HG03175 (cell line): ENCODE measurements around the gene TCF25.
"Not testable (repeated sequence)": the region's sequence is repeated elsewhere in the genome, so short reads cannot be mapped to it uniquely, and the experiment has no call there.

ENCODE experiments used
- ATAC-seq: cut with Tn5 transposase; IDR thresholded peaks from one replicate; pipeline ENCODE4 v1.9.1; 2021; ENCODE audit warnings: mild to moderate bottlenecking, moderate library complexity; ENCODE audit not compliant: unreplicated experiment

TCF25 gene

DNA sequence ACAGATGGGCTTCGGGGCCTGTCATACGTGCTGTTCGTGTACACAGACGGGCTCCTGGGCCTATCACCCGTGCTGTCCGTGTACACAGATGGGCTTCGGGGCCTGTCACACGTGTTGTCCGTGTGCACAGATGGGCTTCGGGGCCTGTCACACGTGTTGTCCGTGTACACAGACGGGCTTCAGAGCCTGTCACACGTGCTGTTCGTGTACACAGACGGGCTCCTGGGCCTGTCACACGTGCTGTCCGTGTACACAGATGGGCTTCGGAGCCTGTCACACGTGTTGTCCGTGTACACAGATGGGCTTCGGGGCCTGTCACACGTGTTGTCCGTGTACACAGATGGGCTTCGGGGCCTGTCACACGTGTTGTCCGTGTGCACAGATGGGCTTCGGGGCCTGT is 5.7 kb downstream of the TCF25 start:
- not testable (repeated sequence) for ATAC-seq

DNA sequence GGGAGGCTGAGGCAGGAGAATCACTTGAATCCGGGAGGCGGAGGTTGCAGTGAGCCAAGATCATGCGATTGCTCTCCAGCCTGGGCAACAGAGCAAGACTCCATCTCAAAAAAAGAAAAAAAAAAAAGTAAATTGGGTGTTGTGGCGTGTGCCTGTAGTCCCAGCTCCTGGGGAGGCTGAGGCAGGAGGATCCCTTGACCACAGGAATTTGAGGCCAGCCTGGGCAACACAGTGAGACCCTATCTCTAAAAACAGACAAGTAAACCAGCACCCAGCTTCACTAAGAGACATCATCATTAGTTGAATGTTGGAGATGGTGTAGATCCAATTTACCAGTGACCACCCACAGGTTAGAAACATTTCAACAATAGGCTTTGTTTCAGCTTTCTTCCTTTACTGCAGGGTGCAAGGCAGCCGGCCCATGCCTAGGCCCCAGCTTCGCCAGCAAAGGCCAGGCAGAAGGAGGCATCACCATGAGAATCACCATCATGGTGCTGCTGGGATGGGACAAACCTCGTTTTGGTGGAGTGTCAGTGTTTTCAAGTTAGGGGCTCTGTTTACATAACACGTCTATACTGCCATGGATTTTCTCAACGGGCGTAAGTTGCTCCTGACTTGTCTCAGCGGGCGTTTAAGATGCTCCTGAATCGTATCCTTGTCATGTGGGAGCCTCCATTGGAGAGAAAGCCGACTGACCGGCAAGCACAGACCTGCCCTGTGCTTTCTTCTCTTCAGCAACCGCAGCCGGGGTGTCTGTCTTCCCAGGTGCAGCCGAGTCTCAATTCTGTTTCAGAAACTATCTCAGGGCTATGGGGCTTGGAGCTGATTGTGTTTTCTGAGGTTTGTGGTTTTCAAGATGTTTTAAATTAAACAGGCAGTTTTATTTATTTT is 7.3 kb downstream of the TCF25 start:
- ATAC-seq: no peak

DNA sequence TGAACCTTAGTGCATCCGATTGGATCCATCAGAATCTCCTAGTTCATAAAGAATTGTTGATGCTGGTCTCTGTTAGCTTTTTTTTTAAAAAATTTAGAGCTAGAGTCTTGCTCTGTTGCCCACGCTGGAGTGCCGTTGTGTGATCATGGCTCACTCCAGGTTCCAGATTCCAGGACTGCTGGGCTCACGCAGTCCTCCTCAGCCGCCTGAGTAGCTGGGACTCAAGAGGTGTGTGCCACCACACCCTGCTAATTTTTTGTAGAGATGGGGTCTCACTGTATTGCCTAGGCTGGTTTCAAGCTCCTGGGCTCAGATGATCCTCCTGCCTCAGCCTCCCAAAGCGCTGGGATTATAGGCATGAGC is 8.0 kb downstream of the TCF25 start:
- no peak for ATAC-seq

DNA sequence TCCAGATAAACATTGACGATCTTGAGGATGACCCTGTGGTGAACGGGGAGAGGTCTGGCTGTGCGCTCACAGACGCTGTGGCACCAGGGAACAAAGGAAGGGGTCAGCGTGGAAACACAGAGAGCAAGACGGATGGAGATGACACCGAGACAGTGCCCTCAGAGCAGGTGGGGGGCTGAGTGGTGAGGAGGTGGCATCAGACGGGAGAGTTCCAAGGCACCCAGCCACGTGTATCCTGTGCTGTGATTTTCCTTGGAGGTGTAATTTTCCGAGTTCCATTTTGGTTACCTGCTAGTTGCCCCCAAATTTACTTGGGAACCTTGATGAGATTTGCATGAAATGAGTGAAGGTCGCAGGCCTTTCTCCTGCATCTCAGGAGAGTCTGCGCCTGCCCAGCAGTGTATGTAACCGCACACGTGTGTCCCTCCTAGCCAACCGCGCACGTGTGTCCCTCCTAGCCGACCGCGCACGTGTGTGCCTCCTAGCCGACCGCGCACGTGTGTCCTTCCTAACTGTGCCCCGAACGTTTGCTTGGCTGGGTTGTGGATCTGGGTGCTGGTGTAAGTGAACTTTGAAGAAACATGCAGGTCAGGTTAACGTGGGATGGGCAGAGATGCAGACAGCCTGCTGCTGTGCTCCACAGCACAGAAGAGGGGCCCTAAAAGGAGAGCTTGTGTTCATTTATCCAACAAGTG is 10.1 kb downstream of the TCF25 start:
- ATAC-seq: no peak

DNA sequence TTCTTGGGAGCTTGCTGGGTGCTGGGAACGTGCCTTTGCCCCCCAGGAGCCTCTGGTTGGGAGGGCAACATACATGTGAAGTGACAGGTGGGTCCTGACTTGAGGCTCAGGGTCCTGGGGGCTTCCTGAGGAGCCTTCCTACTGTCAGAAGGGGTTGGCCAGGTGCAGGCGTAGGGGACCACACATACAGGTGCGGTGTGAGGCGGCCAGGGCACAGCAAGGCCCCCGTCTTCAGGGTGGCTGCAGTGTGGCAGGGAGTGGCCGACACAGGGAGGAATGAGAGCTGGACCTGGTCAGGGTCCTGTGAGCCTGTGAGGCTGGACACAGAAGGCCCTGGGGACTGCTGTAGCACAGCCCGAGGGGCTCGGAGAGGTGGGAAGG is 10.6 kb downstream of the TCF25 start:
- no peak for ATAC-seq

DNA sequence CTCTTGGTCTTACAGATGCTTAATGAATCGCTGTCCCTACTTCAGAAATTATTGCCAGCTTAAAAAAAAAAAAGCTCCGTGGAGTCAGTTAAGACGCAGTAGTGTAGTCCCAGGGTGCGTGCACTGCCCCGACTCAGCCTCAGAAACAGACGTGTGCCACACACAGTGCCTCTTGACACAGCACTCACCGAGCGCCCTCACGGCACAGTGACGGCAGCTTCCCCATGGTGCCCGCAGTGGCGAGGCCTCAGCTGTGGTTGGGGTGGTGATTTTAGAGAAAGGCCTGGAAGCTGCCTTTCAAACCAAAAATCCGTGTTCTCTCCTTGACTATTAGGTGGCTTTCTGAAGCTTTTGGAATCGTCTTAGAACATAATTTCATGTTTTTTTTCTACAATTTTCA is 13.9 kb downstream of the TCF25 start:
- no peak for ATAC-seq

DNA sequence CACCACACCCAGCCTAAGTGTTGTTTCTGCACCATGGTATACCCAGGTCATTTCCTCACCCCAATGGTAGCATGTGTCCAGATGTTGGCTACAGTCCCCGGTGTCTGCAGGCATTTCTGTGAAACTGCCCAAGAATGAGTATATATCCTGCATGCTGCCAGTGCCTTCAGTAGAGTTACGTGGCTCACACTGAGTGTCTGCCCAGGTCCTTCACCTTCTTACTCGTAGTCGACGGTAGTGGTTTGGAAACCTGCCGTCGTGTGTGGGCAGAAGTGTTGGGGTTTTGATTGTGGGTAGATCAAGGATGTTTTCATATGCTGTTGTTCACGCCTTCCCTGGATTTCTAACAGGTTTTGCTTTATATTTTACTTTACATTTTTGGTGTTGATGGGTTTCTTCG is 16.8 kb downstream of the TCF25 start:
- ATAC-seq: no peak

DNA sequence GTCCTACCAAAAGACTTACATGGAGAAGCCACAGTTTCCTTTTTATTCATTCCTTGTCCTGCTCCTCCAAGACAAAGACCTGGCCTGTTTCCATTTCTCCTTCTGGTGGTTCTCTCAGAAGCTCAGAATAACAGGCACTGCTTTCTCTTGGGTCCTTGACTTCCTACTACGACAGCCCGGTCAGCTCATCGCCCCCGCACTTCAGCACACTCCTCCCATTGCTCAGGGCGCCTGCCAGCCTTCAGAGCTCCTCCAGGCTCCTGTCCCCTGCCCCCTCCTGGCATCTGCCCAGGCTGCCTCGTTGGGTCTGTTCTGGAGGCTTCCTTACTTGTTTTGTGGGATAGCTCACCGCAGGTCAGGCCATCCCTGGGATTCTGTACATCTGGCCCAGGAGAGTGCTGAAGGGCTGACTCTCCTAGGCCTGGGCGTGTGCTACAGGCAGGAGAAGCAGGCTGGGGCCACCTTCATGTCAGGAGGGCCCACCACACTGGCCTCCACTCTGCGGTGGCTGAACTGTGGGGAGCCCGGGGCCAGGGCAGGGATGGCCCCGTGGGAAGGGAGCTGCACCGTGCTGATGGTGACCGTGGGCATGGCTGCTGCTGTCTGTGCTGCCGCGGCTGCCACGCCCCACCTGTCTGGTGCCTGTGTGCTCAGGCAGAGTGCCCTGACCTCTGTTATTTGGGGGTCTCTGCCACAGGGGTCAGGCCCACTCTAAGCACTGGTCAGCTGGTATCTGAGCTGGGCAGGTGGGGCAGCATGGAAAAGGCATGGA is 17.7 kb downstream of the TCF25 start:
- no peak for ATAC-seq

DNA sequence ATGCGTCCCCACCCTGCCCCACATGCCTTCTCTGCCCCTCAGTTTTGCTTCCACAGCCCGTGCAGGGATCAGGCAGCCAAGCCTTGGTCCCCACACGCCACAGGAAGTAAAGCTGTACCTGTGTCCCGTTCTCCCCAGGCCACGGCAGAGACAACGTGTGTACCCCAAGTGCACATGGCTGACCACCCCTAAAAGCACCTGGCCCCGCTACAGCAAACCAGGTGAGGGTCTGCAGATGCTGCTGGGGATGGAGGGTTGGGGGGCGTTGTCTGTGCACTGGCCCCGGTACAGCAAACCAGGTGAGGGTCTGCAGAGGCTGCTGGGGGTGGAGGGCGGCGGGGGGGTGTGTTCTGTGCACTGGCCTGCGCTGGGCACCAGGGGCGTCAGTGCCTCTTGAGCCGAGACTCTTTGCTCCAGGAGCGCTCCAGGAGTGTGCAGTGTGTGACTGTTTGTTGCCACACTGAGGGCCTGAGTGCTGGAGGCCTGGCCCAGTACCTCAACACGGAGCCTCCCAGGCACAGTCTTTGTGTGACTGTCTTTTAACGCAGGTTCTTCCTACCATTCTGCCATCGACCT is 18.8 kb downstream of the TCF25 start:
- ATAC-seq: no peak

DNA sequence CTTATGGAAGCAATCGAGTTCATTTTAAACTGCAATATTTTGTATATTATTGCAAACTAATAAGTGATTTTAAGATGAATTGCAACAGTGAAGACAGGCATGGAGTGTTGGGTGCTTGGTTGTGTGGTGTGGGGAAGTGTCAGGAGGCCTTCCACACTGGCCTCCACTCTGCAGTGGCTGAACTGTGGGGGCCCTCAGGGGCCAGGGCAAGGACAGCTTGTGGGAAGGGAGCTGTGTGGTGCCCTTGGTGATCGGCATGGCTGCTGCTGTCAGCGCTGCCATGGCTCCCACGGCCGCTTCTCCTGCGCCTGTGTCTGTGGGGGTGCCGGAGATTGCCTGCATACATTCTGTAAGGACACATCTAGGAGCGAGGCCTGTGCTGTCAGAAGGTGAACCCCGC is 19.2 kb downstream of the TCF25 start:
- ATAC-seq: no peak

DNA sequence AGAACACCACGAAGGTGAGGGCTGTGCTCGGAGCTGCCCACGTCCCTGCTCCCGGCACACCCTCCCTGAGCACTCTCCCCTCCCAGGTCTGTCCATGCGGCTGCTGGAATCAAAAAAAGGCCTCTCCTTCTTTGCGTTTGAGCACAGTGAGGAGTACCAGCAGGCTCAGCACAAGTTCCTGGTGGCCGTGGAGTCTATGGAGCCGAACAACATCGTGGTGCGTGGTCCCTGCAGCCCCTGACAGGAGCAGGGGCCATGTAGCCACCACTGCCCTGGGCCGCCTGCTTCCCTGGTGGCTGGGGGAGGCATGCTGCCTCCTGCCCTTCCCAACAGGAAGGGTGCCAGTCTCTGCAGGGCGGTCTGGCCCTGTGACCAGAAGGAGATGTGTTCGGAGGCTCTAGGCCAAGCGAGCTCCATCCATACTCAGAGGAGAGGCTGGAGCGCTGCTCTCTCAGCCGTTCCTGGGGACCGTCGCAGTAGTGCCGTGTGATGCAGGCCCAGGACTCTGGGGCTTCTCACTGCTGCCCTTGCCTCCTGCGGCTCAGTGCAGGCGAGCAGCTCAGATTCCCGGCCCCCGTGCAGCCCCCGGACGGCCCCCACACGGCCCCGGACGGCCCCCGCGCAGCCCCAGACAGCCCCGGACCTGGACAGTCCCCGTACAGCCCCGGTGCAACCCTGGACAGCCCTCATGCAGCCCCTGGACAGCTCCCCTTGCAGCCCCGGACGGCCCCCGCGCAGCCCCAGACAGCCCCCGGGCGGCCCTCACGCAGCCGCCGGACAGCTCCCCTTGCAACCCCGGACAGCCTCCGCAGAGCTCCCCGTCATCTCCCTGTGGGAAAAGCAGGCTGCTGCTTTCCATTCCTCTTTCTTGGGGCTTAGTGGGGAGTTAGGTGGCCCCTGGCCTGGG is 20.5 kb downstream of the TCF25 start:
- no peak for ATAC-seq

DNA sequence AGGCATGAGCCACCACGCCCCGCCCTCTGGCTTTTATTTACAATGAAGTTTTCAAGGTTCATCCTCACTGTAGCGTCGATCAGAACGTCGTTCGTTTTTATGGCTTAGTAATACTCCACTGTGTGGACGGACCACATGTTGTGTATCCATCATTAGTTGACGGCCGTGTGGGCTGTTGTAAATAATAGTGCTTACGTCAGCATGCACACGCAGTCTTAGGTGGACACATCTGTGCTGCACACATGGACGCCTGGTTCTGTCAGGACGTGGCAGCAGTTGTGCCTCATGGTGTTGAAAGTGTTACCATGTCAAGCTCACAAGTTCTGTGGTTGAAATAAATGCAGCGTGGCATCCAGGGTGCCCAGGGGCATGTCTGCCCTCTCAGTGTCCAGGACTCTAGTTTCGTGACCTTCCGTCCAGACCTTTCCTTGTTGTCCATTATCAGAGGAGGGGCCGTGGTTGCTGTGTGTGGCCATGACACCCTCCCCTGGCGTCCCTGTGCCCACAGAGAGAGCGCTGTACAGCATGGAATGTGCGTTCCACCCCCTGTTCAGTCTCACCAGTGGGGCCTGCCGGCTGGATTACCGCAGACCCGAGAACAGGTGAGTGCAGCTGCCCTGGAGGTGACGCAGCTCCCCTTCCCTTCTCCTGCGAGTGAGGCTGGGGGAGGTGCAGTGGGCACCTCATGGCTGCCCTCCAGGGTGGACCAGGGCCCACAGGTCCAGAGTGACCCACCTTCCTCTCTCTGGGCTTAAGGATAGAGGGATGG is 22.3 kb downstream of the TCF25 start:
- ATAC-seq: no peak

DNA sequence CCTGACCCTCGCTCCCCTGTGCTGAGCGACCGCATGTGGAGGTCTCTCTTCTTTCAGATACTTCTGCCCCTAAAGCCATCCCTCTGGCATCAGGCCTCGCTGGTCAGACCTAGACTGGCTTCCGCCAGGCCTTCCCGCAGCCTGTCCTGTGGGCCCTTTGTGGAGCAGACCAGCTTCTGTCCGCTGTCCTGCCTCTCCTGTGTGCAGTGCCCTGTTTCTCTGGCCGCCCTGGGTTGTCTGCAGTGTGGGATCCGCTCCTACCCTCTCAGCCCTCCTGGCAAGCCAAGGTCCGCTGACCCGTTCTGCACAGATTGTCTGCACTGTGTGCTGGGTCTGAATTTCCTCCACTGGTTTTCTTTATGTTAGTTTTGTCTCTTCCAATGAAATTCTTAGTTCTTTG is 23.8 kb downstream of the TCF25 start:
- ATAC-seq: no peak

DNA sequence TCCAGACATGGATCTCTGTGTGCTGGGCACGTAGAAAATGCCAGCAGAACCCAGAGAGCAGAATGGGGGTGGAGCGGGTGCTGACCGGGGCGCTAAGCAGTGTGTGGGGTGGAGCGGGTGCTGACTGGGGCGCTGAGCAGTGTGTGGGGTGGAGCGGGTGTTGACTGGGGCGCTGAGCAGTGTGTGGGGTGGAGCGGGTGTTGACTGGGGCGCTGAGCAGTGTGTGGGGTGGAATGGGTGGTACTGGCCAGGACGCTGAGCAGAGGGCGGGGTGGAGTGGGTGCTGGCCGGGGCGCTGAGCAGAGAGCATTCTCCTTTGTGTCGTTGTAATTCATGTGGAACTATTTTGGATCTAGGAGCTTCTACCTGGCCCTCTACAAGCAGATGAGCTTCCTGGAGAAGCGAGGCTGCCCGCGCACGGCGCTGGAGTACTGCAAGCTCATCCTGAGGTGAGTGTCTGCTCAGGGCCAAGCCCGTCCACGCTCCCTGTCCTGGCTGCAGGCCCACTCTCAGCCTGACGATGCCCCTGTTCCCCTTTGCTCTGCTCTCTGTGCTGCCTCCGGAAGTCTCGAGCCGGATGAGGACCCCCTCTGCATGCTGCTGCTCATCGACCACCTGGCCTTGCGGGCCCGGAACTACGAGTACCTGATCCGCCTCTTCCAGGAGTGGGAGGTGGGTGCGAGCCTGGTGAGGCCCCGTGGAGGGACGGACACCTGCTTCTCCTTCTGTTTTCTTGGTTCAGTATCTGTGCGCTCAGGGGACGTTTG is 25.0 kb downstream of the TCF25 start:
- ATAC-seq: no peak

DNA sequence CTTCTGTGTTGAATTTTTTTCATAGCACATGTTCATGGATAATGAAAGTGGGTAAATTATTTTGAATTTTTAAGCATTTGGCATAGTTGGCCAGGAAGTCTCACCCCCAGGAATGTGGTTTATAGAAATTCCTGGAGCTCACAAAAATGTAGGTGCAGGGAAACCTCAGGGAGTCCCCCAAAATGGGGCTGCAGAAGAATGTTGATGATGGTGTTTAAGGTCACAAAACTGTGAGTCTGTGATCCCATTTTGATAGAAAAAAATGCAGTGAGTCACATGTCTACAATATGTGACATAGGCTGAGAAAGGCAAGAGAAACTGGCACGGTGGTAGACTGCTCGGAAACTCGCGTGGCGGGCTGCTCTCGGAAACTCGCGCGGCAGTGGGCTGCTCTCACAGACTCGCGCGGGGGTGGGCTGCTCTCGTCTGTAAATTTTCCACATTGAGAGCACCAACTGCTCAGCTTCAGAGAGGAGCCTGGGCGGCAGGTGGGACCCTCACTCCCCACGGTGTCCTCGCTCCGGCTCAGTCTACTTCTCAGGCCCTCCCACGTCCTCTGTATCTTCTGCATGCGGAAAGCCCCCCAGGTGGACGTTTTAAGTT is 26.6 kb downstream of the TCF25 start:
- ATAC-seq: no peak

DNA sequence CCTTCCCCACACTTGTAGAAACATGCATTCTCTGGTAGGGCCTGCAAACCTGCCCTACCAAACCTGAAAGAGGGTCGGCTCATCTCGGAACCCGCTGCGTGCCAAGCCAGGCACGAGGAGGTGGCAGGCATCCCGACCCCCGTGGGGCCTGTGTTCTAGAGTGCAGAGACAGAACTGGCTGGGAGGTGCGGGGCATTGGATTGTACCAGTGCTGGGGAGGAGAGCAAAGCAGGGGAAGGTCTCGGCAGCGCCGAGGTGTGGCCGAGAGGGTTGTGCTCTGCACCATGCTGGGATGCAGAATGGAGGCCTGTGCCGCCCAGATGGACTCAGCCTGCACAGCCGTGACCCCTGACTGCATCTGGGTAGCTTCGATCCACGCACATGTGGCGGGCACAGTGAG is 27.5 kb downstream of the TCF25 start:
- no peak for ATAC-seq

DNA sequence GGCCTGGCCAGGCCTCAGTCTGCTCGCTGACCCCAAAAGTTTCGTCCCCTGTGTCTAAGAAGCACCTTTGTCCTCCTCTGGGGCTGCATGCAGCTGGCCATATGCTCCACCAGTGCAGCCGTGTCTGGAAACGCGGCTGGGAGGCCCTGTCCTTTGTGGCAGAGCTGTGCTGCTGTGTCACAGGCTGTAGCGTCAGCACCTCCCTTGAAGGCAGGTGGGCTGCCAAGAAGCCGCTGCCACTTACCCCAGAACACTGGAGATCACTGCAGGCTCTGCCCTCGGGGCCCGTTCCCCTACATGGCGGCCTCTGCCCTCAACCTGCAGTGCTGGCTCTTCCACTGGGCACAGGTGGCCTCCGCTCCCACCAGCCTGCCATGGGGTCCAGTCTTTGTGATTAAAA is 29.6 kb downstream of the TCF25 start:
- ATAC-seq: no peak

DNA sequence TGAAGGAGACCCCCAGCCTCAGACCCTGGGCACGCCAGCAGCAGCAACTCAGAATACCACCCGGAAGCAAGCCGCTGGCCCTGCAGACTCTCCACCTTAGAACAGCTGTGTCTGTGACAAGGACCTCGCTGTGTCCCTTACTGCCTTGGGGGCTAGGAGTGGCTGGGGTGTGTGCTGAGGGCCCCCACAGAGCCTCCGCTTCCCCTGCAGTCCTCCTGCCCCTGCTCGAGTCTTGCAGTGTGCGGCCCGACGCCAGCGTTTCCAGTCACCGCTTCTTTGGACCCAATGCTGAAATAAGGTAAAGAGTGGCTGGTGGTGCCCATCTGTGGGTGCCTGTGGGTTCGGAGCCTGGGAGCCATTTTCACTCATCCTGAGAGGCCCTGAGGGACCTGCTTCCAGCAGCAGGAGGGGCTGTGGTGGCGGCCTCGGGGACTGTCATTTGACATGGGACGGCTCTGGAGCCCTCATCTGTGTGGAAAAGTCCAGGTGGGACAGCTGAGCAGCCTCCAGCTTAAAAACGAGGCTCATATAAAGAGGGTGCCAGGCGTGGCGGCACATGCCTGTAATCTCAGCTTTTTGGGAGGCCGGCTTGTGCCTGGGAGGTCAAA is 30.6 kb downstream of the TCF25 start:
- no peak for ATAC-seq
